Measurements from ENCODE around the gene ZNF205. TPM values are rescaled to one million over a fixed set of nuclear protein-coding genes. Genes with fewer than 3 reads are reported as not detected.

Gene ZNF205
- total and polyA plus RNA-seq, 2 of the 13 experiments (the other 11 are each of a cell fraction or from before 2014, with no cell fraction given), result 5.8 to 10.2 TPM

DNA sequence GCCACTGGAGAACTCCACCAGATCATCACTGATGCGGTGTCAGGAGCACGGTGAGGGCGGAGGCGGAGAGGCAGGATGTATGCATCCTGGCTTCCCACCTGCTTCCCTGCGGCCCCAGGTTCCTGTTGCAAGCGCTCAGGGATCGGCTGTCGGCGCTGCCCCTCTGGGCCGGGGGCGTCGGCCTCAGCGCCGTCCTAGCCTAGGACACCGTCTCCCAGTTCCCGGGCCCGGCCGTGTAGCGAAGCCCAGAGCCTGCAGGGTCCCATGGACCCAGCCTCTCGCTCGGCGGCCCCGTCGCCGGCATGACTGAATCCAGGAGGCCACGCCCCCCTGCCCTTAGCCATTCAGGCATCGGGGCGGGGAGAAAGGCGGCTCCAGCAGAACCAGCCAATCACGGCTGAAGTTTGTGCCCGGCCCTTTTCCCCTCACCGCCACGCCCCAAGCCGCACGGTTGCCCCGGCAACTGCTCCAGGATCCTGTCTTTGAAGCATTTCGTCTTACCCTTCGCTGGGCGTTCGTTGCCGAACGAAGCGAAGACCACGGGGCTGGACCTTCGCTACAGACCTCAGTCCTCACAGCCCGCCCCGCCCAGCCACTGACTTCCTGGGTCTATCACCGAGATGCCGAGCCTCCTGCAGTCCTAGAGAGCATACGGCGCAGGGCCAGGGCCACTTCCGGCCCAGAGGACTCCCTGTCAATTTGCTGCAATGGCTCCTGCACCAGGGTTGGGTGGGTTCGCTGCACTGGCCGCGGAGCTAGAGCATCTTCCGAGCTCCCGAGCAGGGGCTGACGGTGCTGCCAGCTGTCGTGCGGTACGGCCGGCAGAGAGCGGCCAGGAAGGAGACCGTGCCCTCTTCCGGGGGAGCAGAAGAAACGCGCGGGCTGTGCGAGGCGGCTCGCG is 11.8 kb downstream of the ZNF205 start (continued):
- TF ChIP-seq ZNF512B (CRISPR knock-in tag; IDR thresholded peaks at IDR 0.05; ENCODE audit: borderline replicate concordance) (no peak), NFIB (CRISPR knock-in tag; IDR thresholded peaks at IDR 0.05; ENCODE audit: borderline replicate concordance) (no peak), AKNA (CRISPR knock-in tag; IDR thresholded peaks at IDR 0.05; ENCODE audit: borderline replicate concordance) (no peak), ZNF569 (CRISPR knock-in tag; IDR thresholded peaks at IDR 0.05; ENCODE audit: borderline replicate concordance) (no peak), MAFK (conservative IDR thresholded peaks at IDR 0.05 in 1 of 2, IDR thresholded peaks at IDR 0.05 in 1 of 2; ENCODE audit: low read length in 2 of 2) (no peak), ZNF543 (CRISPR knock-in tag; IDR thresholded peaks at IDR 0.05) (no peak), HIVEP1 (CRISPR knock-in tag; IDR thresholded peaks at IDR 0.05) (peak; percentile 64; the same call in 1 of the 2 replicates), WIZ (CRISPR knock-in tag; IDR thresholded peaks at IDR 0.05) (0 out of 2 replicates have a peak, but pooled peaks have one; percentile 54), GATAD1 (CRISPR knock-in tag; IDR thresholded peaks at IDR 0.05) (peak; percentile 75; the same call in 1 of the 2 replicates), GATA4 (IDR thresholded peaks at IDR 0.05; ENCODE audit: borderline replicate concordance, low read depth) (0 out of 2 replicates have a peak, but pooled peaks have one; percentile 37), TEAD2 (CRISPR knock-in tag; IDR thresholded peaks at IDR 0.05) (no peak), JUNB (CRISPR knock-in tag; IDR thresholded peaks at IDR 0.05; ENCODE audit: borderline replicate concordance) (no peak), NFKBIZ (CRISPR knock-in tag; IDR thresholded peaks at IDR 0.05) (no peak), PCBP2 (optimal IDR thresholded peaks at IDR 0.05; ENCODE audit: low read depth, low read length, poor library complexity, severe bottlenecking) (no peak)
- TF ChIP-seq, protein P1, sequence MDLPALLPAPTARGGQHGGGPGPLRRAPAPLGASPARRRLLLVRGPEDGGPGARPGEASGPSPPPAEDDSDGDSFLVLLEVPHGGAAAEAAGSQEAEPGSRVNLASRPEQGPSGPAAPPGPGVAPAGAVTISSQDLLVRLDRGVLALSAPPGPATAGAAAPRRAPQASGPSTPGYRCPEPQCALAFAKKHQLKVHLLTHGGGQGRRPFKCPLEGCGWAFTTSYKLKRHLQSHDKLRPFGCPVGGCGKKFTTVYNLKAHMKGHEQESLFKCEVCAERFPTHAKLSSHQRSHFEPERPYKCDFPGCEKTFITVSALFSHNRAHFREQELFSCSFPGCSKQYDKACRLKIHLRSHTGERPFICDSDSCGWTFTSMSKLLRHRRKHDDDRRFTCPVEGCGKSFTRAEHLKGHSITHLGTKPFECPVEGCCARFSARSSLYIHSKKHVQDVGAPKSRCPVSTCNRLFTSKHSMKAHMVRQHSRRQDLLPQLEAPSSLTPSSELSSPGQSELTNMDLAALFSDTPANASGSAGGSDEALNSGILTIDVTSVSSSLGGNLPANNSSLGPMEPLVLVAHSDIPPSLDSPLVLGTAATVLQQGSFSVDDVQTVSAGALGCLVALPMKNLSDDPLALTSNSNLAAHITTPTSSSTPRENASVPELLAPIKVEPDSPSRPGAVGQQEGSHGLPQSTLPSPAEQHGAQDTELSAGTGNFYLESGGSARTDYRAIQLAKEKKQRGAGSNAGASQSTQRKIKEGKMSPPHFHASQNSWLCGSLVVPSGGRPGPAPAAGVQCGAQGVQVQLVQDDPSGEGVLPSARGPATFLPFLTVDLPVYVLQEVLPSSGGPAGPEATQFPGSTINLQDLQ (CRISPR knock-in tag; IDR thresholded peaks at IDR 0.05), result no peak; the same call in 1 of the 2 replicates
- TF ChIP-seq, protein P2, sequence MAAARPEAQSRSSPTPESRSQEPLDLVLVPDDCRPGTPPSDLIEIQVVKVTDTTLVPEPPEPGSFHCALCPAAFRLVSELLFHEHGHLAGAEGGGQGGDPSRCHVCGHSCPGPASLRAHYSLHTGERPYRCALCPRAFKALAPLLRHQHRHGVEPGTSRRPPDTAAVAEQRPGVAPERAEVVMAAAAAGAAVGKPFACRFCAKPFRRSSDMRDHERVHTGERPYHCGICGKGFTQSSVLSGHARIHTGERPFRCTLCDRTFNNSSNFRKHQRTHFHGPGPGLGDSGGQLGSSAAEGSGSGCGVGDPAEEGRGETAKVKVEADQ (CRISPR knock-in tag; IDR thresholded peaks at IDR 0.05; ENCODE audit: borderline replicate concordance), result no peak

Data from HepG2 (cell line).